GM13977 (cell line): ENCODE results near the gene DERA.
"Not testable (repeated sequence)": the region's sequence is repeated elsewhere in the genome, so short reads cannot be mapped to it uniquely, and the experiment has no call there.

Experiments used
- DNase-seq: peaks from one replicate; pipeline ENCODE4 v3.0.0; 2012; ENCODE audit warnings: low spot score
- CTCF ChIP-seq: IDR thresholded peaks from 2 replicates; pipeline ENCODE4 v1.5.1; 2012; ENCODE audit warnings: mild to moderate bottlenecking, control low read depth; ENCODE audit not compliant: insufficient read depth; ENCODE audit errors: extremely low read depth, missing control alignments
- in situ Hi-C: fragments of 300-500 bp; cut with MboI; formaldehyde crosslinking; loops from one replicate; pipeline ENCODE4 v1.12.0; 2022; ENCODE audit warnings: low sequenced_read_pairs, low pct_unique_long_range_greater_than_20kb, mixed read lengths, inconsistent platforms; ENCODE audit not compliant: unreplicated experiment

The DERA gene

GRCh38 chr12:15873556-15873955 lies 37.6 kb upstream of the DERA start:
- in situ Hi-C loops: loop anchor here (25.0 kb wide), 1 partner anchor 636 kb away; no protein-coding TSS in a partner anchor
- TF ChIP-seq CTCF: no peak
- no peak for DNase-seq

DNA sequence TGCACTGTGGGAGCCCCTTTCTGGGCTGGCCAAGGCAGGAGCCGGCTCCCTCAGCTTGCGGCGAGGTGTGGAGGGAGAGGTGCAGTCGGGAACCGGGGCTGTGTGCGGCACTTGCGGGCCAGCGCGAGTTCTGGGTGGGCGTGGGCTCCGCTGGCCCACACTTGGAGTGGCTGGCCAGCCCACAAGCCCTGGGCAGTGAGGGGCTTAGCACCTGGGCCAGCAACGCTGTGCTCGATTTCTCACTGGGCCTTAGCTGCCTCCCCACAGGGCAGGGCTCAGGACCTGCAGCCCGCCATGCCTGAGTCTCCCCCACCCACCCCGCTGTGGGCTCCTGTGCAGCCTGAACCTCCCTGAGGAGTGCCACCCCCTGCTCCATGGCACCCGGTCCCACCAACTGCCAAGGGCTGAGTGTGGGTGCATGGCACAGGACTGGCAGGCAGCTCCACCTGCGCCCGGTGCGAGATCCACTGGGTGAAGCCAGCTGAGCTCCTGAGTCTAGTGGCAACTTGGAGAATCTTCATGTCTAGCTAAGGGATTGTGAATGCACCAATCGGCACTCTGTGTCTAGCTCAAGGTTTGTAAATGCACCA lies 36.5 kb upstream of the DERA start:
- not testable (repeated sequence) for DNase-seq
- in situ Hi-C loops: loop anchor here (25.0 kb wide), 1 partner anchor 637 kb away; no protein-coding TSS in a partner anchor

DNA sequence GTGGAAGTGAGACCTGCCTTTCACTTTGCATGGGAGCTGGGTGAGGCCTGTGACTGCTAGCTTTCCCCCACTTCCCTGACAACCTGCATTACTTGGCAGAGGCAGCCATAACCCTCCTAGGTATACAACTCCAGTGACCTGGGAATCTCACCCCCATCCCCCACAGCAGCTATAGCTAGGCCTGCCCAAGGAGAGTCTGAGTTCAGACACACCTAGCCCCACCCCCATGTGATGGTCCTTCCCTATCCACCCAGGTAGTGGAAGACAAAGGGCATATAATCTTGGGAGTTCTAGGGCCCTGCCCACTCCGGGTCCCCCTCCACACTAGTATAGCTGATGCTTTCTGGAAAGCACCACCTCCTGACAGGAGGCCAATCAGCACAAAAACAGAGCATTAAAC lies 35.3 kb upstream of the DERA start:
- no peak for DNase-seq

DNA sequence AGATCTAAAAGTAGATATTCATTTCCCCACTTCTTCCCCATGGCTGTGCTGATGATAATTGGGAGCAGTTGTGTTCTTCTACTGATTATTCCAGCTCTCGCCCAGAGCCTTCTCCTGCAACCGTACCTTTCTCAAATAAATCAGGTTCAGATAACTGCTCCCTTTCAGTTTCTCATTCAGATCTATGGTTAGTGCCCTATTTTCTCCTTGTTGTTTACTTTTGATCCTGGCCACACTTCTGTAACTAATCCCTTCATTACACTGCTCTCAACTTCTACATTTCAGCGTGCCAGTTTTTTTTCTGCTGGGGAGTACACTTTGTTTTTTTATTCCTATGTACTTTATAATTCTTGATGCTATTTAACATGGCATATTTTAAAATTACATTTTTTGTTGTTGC lies 31.7 kb upstream of the DERA start:
- DNase-seq: no peak
- no peak for TF ChIP-seq CTCF
- in situ Hi-C loops: no loop called here

More for the DNA sequence above, 35.3 kb upstream of the DERA start:
- in situ Hi-C loops: no loop called here
- no peak for TF ChIP-seq CTCF

GRCh38 chr12:15880721-15881120 lies 30.4 kb upstream of the DERA start:
- in situ Hi-C loops: no loop called here
- TF ChIP-seq CTCF: no peak
- DNase-seq: no peak

DNA sequence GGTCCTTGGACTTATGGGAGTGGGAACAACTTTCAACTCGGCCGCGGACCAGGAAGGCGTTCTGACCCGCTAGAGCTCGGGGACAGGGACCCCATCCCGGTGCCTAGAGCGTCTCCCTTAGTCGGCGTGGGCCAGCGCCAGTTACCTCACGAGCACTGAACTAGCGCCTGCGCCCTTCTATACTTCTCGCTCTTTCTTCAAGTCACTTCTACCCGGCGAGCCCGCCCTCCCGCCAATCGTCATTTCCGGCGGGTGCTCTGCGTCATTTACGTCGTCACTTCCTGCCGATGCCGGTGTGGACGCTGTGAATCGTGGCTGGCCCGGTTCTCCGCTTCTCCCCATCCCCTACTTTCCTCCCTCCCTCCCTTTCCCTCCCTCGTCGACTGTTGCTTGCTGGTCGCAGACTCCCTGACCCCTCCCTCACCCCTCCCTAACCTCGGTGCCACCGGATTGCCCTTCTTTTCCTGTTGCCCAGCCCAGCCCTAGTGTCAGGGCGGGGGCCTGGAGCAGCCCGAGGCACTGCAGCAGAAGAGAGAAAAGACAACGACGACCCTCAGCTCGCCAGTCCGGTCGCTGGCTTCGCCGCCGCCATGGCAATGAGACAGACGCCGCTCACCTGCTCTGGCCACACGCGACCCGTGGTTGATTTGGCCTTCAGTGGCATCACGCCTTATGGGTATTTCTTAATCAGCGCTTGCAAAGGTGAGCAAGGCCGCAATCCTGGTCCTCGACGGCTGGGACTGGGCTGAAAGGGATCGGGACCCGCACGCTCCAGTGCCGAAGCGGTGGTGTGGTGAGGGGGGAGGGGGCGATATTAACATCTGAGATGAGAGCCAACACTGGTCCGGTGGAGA lies 28.8 kb upstream of the DERA start, which contains the start of gene STRAP:
TSS of gene STRAP (plus strand) at position 270 of the 854 bp plus-strand sequence. CDS start at position 591, 321 bp downstream.
- DNase-seq: peak; percentile 91
- no peak for TF ChIP-seq CTCF
- in situ Hi-C loops: no loop called here

DNA sequence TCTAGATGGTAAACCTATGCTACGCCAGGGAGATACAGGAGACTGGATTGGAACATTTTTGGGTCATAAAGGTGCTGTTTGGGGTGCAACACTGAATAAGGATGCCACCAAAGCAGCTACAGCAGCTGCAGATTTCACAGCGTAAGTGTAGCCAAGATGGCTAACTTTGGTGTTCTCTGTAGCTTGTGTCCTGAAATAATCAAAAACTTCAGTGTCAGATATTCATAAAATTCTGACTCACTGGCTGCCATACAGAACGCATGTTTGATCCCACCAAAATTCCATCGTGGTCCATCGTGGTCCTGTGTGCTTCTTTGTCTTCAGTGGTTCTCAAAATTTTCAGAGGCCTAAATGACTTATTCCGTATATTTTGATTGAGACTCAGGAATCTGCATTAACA lies 27.6 kb upstream of the DERA start:
- TF ChIP-seq CTCF: no peak
- no peak for DNase-seq
- in situ Hi-C loops: no loop called here
